ENCODE data around the gene VAV2. TPM values are rescaled to one million over a fixed set of nuclear protein-coding genes. Genes with fewer than 3 reads are reported as not detected.

Gene VAV2
- total and polyA plus RNA-seq, 2 of the 4 experiments (the other 2 are of a cell fraction) = 10.8 to 13.4 TPM

GRCh38 chr9:133800266-133800665 lies 191.9 kb downstream of the VAV2 start:
- H3K4me1 ChIP-seq (ENCODE audit: control insufficient read depth, insufficient read depth, low read length) = peaks cover 3% of the 10 kb centered on the region
- TF ChIP-seq FOS (IDR thresholded peaks at IDR 0.05; ENCODE audit: low read depth, low read length) (no peak), ELK1 (IDR thresholded peaks at IDR 0.05; ENCODE audit: borderline replicate concordance, low read depth, low read length) (no peak), RAD21 (IDR thresholded peaks at IDR 0.05; ENCODE audit: low read length) (no peak)
- no peak overlapping the region for H3K56ac ChIP-seq (ENCODE audit: extremely low read depth, insufficient read depth, low read length)
- peaks cover 12% of the 10 kb centered on the region for H4K20me1 ChIP-seq (ENCODE audit: insufficient read depth, low read length)
- H3K14ac ChIP-seq (replicated peaks; ENCODE audit: low read depth, low read length) = no peak overlapping the region
- WGBS, 2 experiments (ENCODE audit: extremely low coverage in 2 of 2, insufficient read length in 1 of 2) = 99% methylated on average over 10 of the region's 13 CpGs; no CpG with 5 or more reads in 1 of the 2 experiments
- peaks cover 0 to 8% of the 10 kb centered on the region in 2 experiments; a peak in 1 of 4 replicates for H3K79me1 ChIP-seq (ENCODE audit: low read depth in 1 of 2, low read length in 2 of 2)
- no peak overlapping the region for H2BK20ac ChIP-seq (ENCODE audit: low read depth, low read length)
- H3K18ac ChIP-seq (ENCODE audit: low read depth, low read length) = no peak overlapping the region
- CTCF ChIA-PET = no interaction called here
- no peak overlapping the region for H4K91ac ChIP-seq (ENCODE audit: insufficient read depth, low read depth, low read length)
- no peak overlapping the region for H3K27ac ChIP-seq (ENCODE audit: insufficient read depth, low read length)
- dilution Hi-C loops (cut with HindIII; ENCODE audit: low sequenced_read_pairs, unreplicated experiment) = no loop called here
- intact Hi-C loops (cut with micrococcal nuclease) = no loop called here
- 0 out of 2 replicates have a peak, but pooled peaks cover 3% of the 10 kb centered on the region for H3K9me1 ChIP-seq (ENCODE audit: insufficient read depth, low read length)
- no TSS peak for BruUV-seq (replicated peaks)
- H2BK120ac ChIP-seq (ENCODE audit: low read depth, low read length) = no peak overlapping the region
- no peak overlapping the region for H3K4ac ChIP-seq (ENCODE audit: low read depth, low read length)
- no peak overlapping the region for H2BK5ac ChIP-seq (ENCODE audit: low read depth, low read length, poor library complexity, severe bottlenecking)
- ATAC-seq (ENCODE audit: low read depth) (no peak), DNase-seq (no peak)
- H2AK9ac ChIP-seq (replicated peaks; ENCODE audit: low read depth, low read length, poor library complexity) = no peak overlapping the region
- no peak overlapping the region for H3K9ac ChIP-seq (ENCODE audit: low read depth, low read length)
- H3K23ac ChIP-seq (ENCODE audit: low read depth, low read length) = no peak overlapping the region
- POLR2A ChIA-PET (ENCODE audit: unreplicated experiment) = no interaction called here
- H3K27me3 ChIP-seq (ENCODE audit: control insufficient read depth, insufficient read depth, low read length) = no peaks in the 10 kb centered on the region
- no peak overlapping the region for H3K4me3 ChIP-seq (ENCODE audit: insufficient read depth, low read depth, low read length)
- no peak overlapping the region for H3K4me2 ChIP-seq (ENCODE audit: low read depth, low read length)
- no peaks in the 10 kb centered on the region for H3K9me3 ChIP-seq (ENCODE audit: control insufficient read depth, insufficient read depth, low read length)
- no peak overlapping the region for H2AK5ac ChIP-seq (ENCODE audit: low read depth, low read length)
- no peak overlapping the region for H4K8ac ChIP-seq (ENCODE audit: low read depth in 2 of 2, low read length in 2 of 2)
- H2AFZ ChIP-seq (replicated peaks; ENCODE audit: low read length, poor library complexity) = no peak overlapping the region
- in situ Hi-C loops (cut with MboI; ENCODE audit: low sequenced_read_pairs) = loop anchor here (25.0 kb wide), 1 partner anchor 612 kb away; no protein-coding TSS in a partner anchor
- no peak overlapping the region for H4K5ac ChIP-seq (ENCODE audit: low read depth, low read length)
- no peak overlapping the region for H2BK15ac ChIP-seq (ENCODE audit: low read depth, low read length)
- H3K36me3 ChIP-seq (ENCODE audit: control insufficient read depth, insufficient read depth, low read length) = peaks cover 15% of the 10 kb centered on the region; the same call in 1 of the 2 replicates
